H9 (cell line): ENCODE data around the gene AHCY. TPM values are rescaled to one million over a fixed set of nuclear protein-coding genes. Genes with fewer than 3 reads are reported as not detected.

ENCODE experiments used
- DNase-seq: peaks from one replicate; pipeline ENCODE4 v3.0.0-alpha.2; 2017
- H2AFZ ChIP-seq: one replicate; pipeline ENCODE4 v1.6.1; 2013; ENCODE audit warnings: mild to moderate bottlenecking, low read length, control low read depth, moderate library complexity
- H2AK5ac ChIP-seq: 2 replicates; pipeline ENCODE4 v1.6.1; 2013; ENCODE audit warnings: low read length, control low read depth, mixed read lengths; ENCODE audit not compliant: insufficient read length
- H2BK120ac ChIP-seq: one replicate; pipeline ENCODE4 v1.6.1; 2013; ENCODE audit warnings: low read depth, mild to moderate bottlenecking, low read length, control low read depth, inconsistent platforms; ENCODE audit not compliant: poor library complexity, severe bottlenecking
- H2BK12ac ChIP-seq: 2 replicates; pipeline ENCODE4 v1.6.1; 2013; ENCODE audit warnings: low read length, control low read depth, mixed read lengths, low read depth; ENCODE audit not compliant: insufficient read length
- H2BK15ac ChIP-seq: 2 replicates; pipeline ENCODE4 v1.6.1; 2013; ENCODE audit warnings: low read depth, low read length, control low read depth
- H2BK20ac ChIP-seq: one replicate; pipeline ENCODE4 v1.6.1; 2013; ENCODE audit warnings: low read depth, mild to moderate bottlenecking, low read length, control low read depth, inconsistent platforms; ENCODE audit not compliant: poor library complexity, severe bottlenecking
- H2BK5ac ChIP-seq: 2 replicates; pipeline ENCODE4 v1.6.1; 2013; ENCODE audit warnings: low read length, control low read depth, mixed read lengths; ENCODE audit not compliant: insufficient read length
- H3K14ac ChIP-seq: 2 replicates; pipeline ENCODE4 v1.6.1; 2013; ENCODE audit warnings: low read length, control low read depth; ENCODE audit not compliant: insufficient read depth
- H3K18ac ChIP-seq: 2 replicates; pipeline ENCODE4 v1.6.1; 2013; ENCODE audit warnings: low read depth, mild to moderate bottlenecking, mixed read lengths, low read length, control low read depth; ENCODE audit not compliant: insufficient read length
- H3K23ac ChIP-seq: 2 replicates; pipeline ENCODE4 v1.6.1; 2013; ENCODE audit warnings: low read length, control low read depth, mixed read lengths, low read depth; ENCODE audit not compliant: insufficient read length
- H3K23me2 ChIP-seq: 2 replicates; pipeline ENCODE4 v1.6.1; 2013; ENCODE audit warnings: low read depth, mild to moderate bottlenecking, mixed read lengths, low read length, control low read depth; ENCODE audit not compliant: insufficient read length, poor library complexity, severe bottlenecking
- H3K27ac ChIP-seq: 2 replicates; pipeline ENCODE4 v1.5.1; 2013; ENCODE audit warnings: low read length, control low read depth, mixed read lengths, low read depth; ENCODE audit not compliant: insufficient read length
- H3K27me3 ChIP-seq: 2 replicates; pipeline ENCODE4 v1.6.1; 2013; ENCODE audit warnings: low read length, control low read depth, inconsistent platforms; ENCODE audit not compliant: insufficient read depth
- H3K4ac ChIP-seq: 2 replicates; pipeline ENCODE4 v1.6.1; 2013; ENCODE audit warnings: low read depth, mild to moderate bottlenecking, control low read depth, inconsistent platforms, low read length, moderate library complexity
- H3K4me1 ChIP-seq: 2 replicates; pipeline ENCODE4 v1.6.1; 2013; ENCODE audit warnings: low read length, control low read depth, inconsistent platforms; ENCODE audit not compliant: insufficient read depth
- H3K4me2 ChIP-seq: 2 replicates; pipeline ENCODE4 v1.6.1; 2013; ENCODE audit warnings: low read length, control low read depth, mixed read lengths; ENCODE audit not compliant: insufficient read length, insufficient read depth
- H3K56ac ChIP-seq: 2 replicates; pipeline ENCODE4 v1.6.1; 2013; ENCODE audit warnings: low read depth, mild to moderate bottlenecking, mixed read lengths, low read length, control low read depth; ENCODE audit not compliant: insufficient read length
- H3K79me1 ChIP-seq: 2 replicates; pipeline ENCODE4 v1.6.1; 2013; ENCODE audit warnings: low read depth, mild to moderate bottlenecking, moderate library complexity, low read length, control low read depth, inconsistent platforms; ENCODE audit not compliant: insufficient read depth, poor library complexity, severe bottlenecking
- H3K79me2 ChIP-seq: 2 replicates; pipeline ENCODE4 v1.6.1; 2013; ENCODE audit warnings: low read length, control low read depth, inconsistent platforms; ENCODE audit not compliant: insufficient read depth
- H3K9ac ChIP-seq: 2 replicates; pipeline ENCODE4 v1.6.1; 2013; ENCODE audit warnings: low read length, control low read depth, mixed read lengths; ENCODE audit not compliant: insufficient read length; ENCODE audit errors: extremely low read depth
- H3K9me3 ChIP-seq: one replicate; pipeline ENCODE4 v1.6.1; 2013; ENCODE audit warnings: low read depth, low read length, inconsistent platforms; ENCODE audit not compliant: control insufficient read depth
- H3T11ph ChIP-seq: one replicate; pipeline ENCODE4 v1.6.1; 2013; ENCODE audit warnings: mild to moderate bottlenecking, low read length, control low read depth, inconsistent platforms
- H4K20me1 ChIP-seq: one replicate; pipeline ENCODE4 v1.6.1; 2013; ENCODE audit not compliant: control insufficient read depth, insufficient read length, insufficient read depth
- H4K5ac ChIP-seq: 2 replicates; pipeline ENCODE4 v1.6.1; 2013; ENCODE audit warnings: low read depth, mild to moderate bottlenecking, mixed read lengths, low read length, control low read depth; ENCODE audit not compliant: insufficient read length
- H4K8ac ChIP-seq: replicated peaks from 2 replicates; pipeline ENCODE4 v1.6.1; 2013; ENCODE audit warnings: low read length, control low read depth, mixed read lengths, low read depth; ENCODE audit not compliant: insufficient read length
- H4K91ac ChIP-seq: 2 replicates; pipeline ENCODE4 v1.6.1; 2013; ENCODE audit warnings: low read depth, mild to moderate bottlenecking, moderate library complexity, mixed read lengths, low read length, control low read depth; ENCODE audit not compliant: insufficient read length
- H3K27ac Mint-ChIP-seq, 3 experiments: 2 replicates in 2 of 3; 3 replicates in 1 of 3; pipeline ENCODE4 v1.8.0; 2020 to 2021; ENCODE audit warnings: mixed read lengths in 3 of 3, mild to moderate bottlenecking in 1 of 3, moderate library complexity in 1 of 3
- H3K27me3 Mint-ChIP-seq: 2 replicates; pipeline ENCODE4 v1.8.0; 2021; ENCODE audit warnings: low read depth, mild to moderate bottlenecking, moderate library complexity, mixed read lengths
- H3K36me3 Mint-ChIP-seq, 3 experiments: 2 replicates in 2 of 3; 3 replicates in 1 of 3; pipeline ENCODE4 v1.8.0; 2020 to 2021; ENCODE audit warnings: low read depth in 3 of 3, mixed read lengths in 3 of 3; ENCODE audit not compliant: insufficient read depth in 1 of 3
- H3K4me1 Mint-ChIP-seq, 2 experiments: 2 replicates each; pipeline ENCODE4 v1.8.0; 2020; ENCODE audit warnings: mixed read lengths in 2 of 2
- H3K4me3 Mint-ChIP-seq, 2 experiments: 2 replicates in 1 of 2; 3 replicates in 1 of 2; pipeline ENCODE4 v1.8.0; 2020 to 2021; ENCODE audit warnings: mild to moderate bottlenecking in 2 of 2, mixed read lengths in 2 of 2, moderate library complexity in 1 of 2
- H3K9me3 Mint-ChIP-seq, 2 experiments: 2 replicates in 1 of 2; 3 replicates in 1 of 2; pipeline ENCODE4 v1.8.0; 2020; ENCODE audit warnings: mild to moderate bottlenecking in 2 of 2, mixed read lengths in 2 of 2, moderate library complexity in 1 of 2
- CTCF ChIP-seq: fragments of 200-600 bp; sonication (generic); conservative IDR thresholded peaks from 3 replicates; pipeline ENCODE4 v1.8.0; 2021; ENCODE audit warnings: antibody characterized with exemption, mild to moderate bottlenecking
- WGBS: extraction: QIAGEN DNeasy Blood & Tissue Kit; methylation state at CpG from one replicate; pipeline ENCODE4 v1.1.7; 2013; ENCODE audit warnings: missing lambda C conversion rate, low lambda C conversion rate, mixed read lengths; ENCODE audit not compliant: insufficient read length; ENCODE audit errors: extremely low coverage; 5-methylcytosine and 5-hydroxymethylcytosine counted together
- total RNA-seq: library from RNA; stranded (reverse); gene quantifications from 2 replicates; pipeline ENCODE4 v1.2.1, GENCODE V29; 2021

AHCY gene
- total RNA-seq, 1 experiment from 2014 or later = 461 TPM

GRCh38 chr20:34243377-34243776, 59.8 kb downstream of the AHCY start:
- H3K27ac ChIP-seq = no peak overlapping the region
- H3K4me2 ChIP-seq = no peak overlapping the region
- no peak overlapping the region for H2BK12ac ChIP-seq
- no peak overlapping the region for H3K56ac ChIP-seq
- no CpG with 5 or more reads among the region's 3 CpGs for WGBS
- no peak overlapping the region for H2AK5ac ChIP-seq
- H4K91ac ChIP-seq = no peak overlapping the region
- H4K8ac ChIP-seq = no peak overlapping the region
- no peaks in the 10 kb centered on the region for H3K27me3 ChIP-seq
- no peak overlapping the region for H3K4ac ChIP-seq
- H4K5ac ChIP-seq = no peak overlapping the region
- H3K27me3 Mint-ChIP-seq = peaks cover 4% of the 10 kb centered on the region
- no peak overlapping the region for H3K18ac ChIP-seq
- H2AFZ ChIP-seq = no peak overlapping the region
- no peak overlapping the region for H3K4me3 Mint-ChIP-seq
- no peaks in the 10 kb centered on the region for H4K20me1 ChIP-seq
- no peak overlapping the region for H3T11ph ChIP-seq
- no peaks in the 10 kb centered on the region for H3K23me2 ChIP-seq
- no peaks in the 10 kb centered on the region for H3K79me1 ChIP-seq
- H3K9me3 Mint-ChIP-seq = peaks cover 2 to 5% of the 10 kb centered on the region in 2 experiments; a peak in 4 of 5 replicates
- DNase-seq = no peak
- no peak overlapping the region for H2BK20ac ChIP-seq
- no peaks in the 10 kb centered on the region for H3K9me3 ChIP-seq
- no peaks in the 10 kb centered on the region for H3K79me2 ChIP-seq
- H3K4me1 ChIP-seq = no peaks in the 10 kb centered on the region
- no peak overlapping the region for H2BK5ac ChIP-seq
- no peak for TF ChIP-seq CTCF
- H3K23ac ChIP-seq = no peak overlapping the region
- no peak overlapping the region for H2BK15ac ChIP-seq
- no peak overlapping the region for H3K9ac ChIP-seq
- no peak overlapping the region for H3K27ac Mint-ChIP-seq
- H3K14ac ChIP-seq = no peak overlapping the region
- peaks cover 7 to 8% of the 10 kb centered on the region in 2 experiments for H3K4me1 Mint-ChIP-seq
- H3K36me3 Mint-ChIP-seq = no peaks in the 10 kb centered on the region; a peak in 2 of 7 replicates
- no peak overlapping the region for H2BK120ac ChIP-seq
